Measurements from ENCODE around the gene ZFPM1. TPM values are rescaled to one million over a fixed set of nuclear protein-coding genes. Genes with fewer than 3 reads are reported as not detected.
"Not testable (repeated sequence)": the region's sequence is repeated elsewhere in the genome, so short reads cannot be mapped to it uniquely, and the experiment has no call there.

Gene ZFPM1
- total RNA-seq, 6 experiments from 2014 or later: 4.5 to 6.4 (median 5.1) TPM

- DNase-seq: no peak
- no peak overlapping the region for H3K4me3 Mint-ChIP-seq
- H3K27me3 Mint-ChIP-seq (ENCODE audit: insufficient read depth): no peaks in the 10 kb centered on the region; the same call in 1 of the 2 replicates
- no peaks in the 10 kb centered on the region; the same call in 1 of the 2 replicates for H3K36me3 Mint-ChIP-seq (ENCODE audit: low read depth)
- H3K4me1 Mint-ChIP-seq (ENCODE audit: low read depth): no peaks in the 10 kb centered on the region
- peaks cover 27% of the 10 kb centered on the region for H3K9me3 Mint-ChIP-seq
- no peak for TF ChIP-seq CTCF (IDR thresholded peaks at IDR 0.05)
- no peak overlapping the region for H3K27ac Mint-ChIP-seq
These were observed 63.6 kb downstream of the ZFPM1 start for GRCh38 chr16:88516601-88517061.

GRCh38 chr16:88517208-88517774 lies 64.2 kb downstream of the ZFPM1 start:
- DNase-seq; H3K27ac Mint-ChIP-seq; H3K27me3 Mint-ChIP-seq (ENCODE audit: insufficient read depth); H3K36me3 Mint-ChIP-seq (ENCODE audit: low read depth); H3K4me3 Mint-ChIP-seq; H3K4me1 Mint-ChIP-seq (ENCODE audit: low read depth): not testable (repeated sequence)
- H3K9me3 Mint-ChIP-seq: peaks cover 27% of the 10 kb centered on the region

- peaks cover 27% of the 10 kb centered on the region for H3K9me3 Mint-ChIP-seq
- H3K36me3 Mint-ChIP-seq (ENCODE audit: low read depth); H3K27ac Mint-ChIP-seq; H3K27me3 Mint-ChIP-seq (ENCODE audit: insufficient read depth); H3K4me3 Mint-ChIP-seq; DNase-seq; H3K4me1 Mint-ChIP-seq (ENCODE audit: low read depth): not testable (repeated sequence)
These were observed 65.5 kb downstream of the ZFPM1 start for GRCh38 chr16:88518411-88519111.

GRCh38 chr16:88519240-88519639 lies 66.2 kb downstream of the ZFPM1 start:
- Mint-ChIP-seq H3K4me3 (no peak overlapping the region), H3K27me3 (ENCODE audit: insufficient read depth) (no peaks in the 10 kb centered on the region; the same call in 1 of the 2 replicates), H3K4me1 (ENCODE audit: low read depth) (no peaks in the 10 kb centered on the region), H3K9me3 (peaks cover 27% of the 10 kb centered on the region), H3K36me3 (ENCODE audit: low read depth) (no peaks in the 10 kb centered on the region; the same call in 1 of the 2 replicates), H3K27ac (no peak overlapping the region)
- no peak for TF ChIP-seq CTCF (IDR thresholded peaks at IDR 0.05)
- DNase-seq: no peak

GRCh38 chr16:88519938-88520653 lies 67.0 kb downstream of the ZFPM1 start:
- no peak for DNase-seq
- no peak for TF ChIP-seq CTCF (IDR thresholded peaks at IDR 0.05)
- H3K27ac Mint-ChIP-seq: no peak overlapping the region
- no peaks in the 10 kb centered on the region for H3K4me1 Mint-ChIP-seq (ENCODE audit: low read depth)
- H3K9me3 Mint-ChIP-seq: peaks cover 27% of the 10 kb centered on the region
- H3K36me3 Mint-ChIP-seq (ENCODE audit: low read depth): no peaks in the 10 kb centered on the region; the same call in 1 of the 2 replicates
- no peaks in the 10 kb centered on the region; the same call in 1 of the 2 replicates for H3K27me3 Mint-ChIP-seq (ENCODE audit: insufficient read depth)
- no peak overlapping the region for H3K4me3 Mint-ChIP-seq

- no peak for TF ChIP-seq CTCF (IDR thresholded peaks at IDR 0.05)
- Mint-ChIP-seq H3K4me1 (ENCODE audit: low read depth) (no peaks in the 10 kb centered on the region), H3K27ac (no peak overlapping the region), H3K27me3 (ENCODE audit: insufficient read depth) (no peaks in the 10 kb centered on the region; the same call in 1 of the 2 replicates), H3K9me3 (peaks cover 23% of the 10 kb centered on the region), H3K4me3 (no peak overlapping the region), H3K36me3 (ENCODE audit: low read depth) (no peaks in the 10 kb centered on the region; the same call in 1 of the 2 replicates)
- no peak for DNase-seq
These were observed 68.6 kb downstream of the ZFPM1 start for GRCh38 chr16:88521674-88522073.
